DMS153 treated with DMSO at 0.1 percent for 48 hours (cell line): ENCODE measurements around the gene TRAF3.
"Not testable (repeated sequence)": the region's sequence is repeated elsewhere in the genome, so short reads cannot be mapped to it uniquely, and the experiment has no call there.

Experiments
- DNase-seq: peaks from one replicate; lab custom pipeline; 2025; ENCODE audit not compliant: unreplicated experiment; lab: John Stamatoyannopoulos, UW

TRAF3 gene

DNA sequence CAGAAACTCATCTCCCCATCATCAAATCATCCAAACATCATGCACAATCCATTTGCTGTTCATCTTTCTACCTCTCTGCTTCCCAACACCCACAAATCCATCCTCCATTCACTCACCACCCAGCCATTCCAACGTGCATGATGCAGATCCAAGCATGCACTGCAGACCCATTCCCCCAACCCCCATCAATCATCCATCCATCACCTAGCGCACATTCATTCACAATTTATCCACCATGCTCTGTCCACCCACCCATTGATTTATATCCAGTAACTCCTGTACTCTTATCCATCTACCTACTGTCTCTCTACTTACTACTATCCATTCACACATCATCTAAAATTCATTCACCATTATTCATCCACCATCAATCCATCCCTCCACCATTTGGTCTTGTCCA lies 141.2 kb downstream of the TRAF3 start:
- DNase-seq: no peak

DNA sequence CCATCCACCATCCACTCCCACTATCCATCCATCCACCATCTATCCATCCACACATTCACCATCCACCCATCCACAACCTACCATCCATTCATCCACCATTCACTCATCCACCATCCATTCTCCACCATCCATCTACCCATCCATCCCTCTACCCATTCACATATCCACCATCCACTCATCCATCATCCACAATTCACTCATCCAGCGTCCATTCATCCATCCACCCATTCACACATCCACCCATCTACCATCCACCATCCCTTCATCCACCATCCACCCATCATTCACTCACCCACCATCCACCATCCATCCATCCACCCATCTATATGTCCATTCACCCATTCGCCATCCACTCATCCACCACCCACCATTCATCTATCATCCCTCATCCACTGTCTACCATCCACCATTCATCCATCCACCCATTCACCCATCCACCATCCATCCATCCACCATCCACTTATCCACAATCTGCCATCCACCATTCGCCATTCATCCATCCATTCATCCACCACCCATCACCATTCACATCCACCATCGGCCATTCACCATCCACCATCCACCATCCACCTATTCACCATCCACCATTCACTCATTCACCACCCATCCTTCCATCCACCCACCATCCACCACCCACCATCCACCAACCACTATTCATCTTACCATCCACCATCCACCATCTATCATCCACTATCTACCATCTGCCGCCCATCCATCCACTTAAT lies 143.2 kb downstream of the TRAF3 start:
- DNase-seq: no peak

- no peak for DNase-seq
Measured at GRCh38 chr14:102920998-102921304, 143.7 kb downstream of the TRAF3 start.

DNA sequence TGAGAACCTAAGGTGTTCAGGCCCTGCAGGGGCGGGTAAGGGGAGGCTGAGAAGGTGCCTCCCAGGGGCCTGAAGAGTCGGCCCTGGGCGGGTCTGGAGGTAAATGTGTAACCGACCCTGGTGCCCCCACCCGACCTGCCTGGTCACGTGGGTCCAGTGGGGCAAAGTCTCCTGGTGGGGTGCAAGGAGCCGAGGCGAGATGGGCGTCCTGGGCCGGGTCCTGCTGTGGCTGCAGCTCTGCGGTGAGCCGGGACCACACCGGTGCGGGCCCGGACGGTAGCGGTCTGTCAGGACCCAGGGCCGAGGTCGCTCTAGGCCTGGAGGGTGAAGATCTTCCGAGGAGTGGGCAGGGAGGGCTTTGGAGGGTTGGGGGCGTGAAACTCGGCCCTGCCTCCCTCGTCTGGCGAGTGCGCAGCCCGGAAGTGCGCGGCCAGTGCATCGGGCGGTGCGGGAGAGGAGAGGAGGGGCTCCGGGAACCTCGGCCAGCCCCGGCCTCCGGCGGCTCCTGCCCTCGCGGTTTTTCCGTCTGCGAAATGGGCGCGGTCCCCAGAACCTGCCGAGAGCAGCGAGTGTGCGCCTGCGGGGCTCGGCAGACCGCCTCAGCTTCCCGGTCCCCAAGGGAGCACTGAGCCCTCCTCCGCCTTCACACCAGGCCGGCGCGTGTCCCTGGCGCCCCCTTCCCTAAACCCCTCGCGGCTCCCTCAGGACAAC lies 145.4 kb downstream of the TRAF3 start, which contains the start of gene AMN:
TSS of gene AMN (plus strand) at position 174 of the 711 bp plus-strand sequence. CDS start at position 200, 26 bp downstream.
- DNase-seq: no peak

- DNase-seq: no peak
Measured at GRCh38 chr14:102923201-102923924, 146.1 kb downstream of the TRAF3 start.

- no peak for DNase-seq
Measured at GRCh38 chr14:102923925-102924486, 146.8 kb downstream of the TRAF3 start.

DNA sequence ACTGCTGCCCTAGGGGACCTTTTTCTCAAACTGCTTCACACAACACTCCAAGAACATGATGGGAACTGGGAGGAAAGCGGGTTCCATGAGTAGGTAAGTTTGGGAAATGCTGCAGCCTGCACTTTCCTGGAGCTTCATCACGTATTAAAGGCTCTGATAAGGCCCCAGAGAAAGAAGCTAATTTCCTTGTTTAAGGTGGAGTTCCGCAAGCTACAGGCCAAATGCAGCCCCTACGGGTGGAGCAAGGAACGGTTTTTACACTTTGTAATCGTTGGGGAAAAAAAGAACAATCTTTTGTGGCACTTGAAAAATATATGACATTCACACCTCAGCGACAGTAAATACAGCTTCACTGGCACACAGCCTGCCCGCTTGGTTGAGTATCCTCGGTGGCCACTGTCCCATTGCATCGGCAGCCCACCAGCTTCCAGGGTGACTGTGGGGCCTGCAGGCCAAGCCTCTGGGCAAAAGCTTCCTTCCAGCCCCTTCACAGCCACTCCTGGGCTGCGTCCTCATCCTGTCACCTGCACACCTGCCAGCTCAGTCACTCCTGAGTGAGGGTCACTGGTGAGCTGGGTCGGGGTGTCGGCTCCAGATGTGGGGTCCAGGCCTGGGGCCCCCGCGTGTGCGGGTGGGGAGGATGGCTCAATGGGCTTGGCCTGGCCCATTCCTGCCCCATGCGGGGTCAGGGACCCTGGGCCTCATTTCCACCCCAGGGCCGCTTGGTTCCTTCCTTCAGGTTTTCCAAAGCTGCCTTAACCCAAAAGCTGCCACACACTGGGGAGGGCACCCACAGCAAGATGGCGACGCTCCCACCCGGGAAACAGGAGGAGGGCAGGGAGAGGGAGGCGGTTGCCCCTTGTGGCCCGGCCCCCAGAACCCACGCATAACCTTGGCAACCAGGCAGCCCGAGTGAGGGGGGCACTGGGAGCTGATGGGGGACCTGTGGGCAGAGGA lies 147.7 kb downstream of the TRAF3 start:
- no peak for DNase-seq

GRCh38 chr14:102925646-102926045 lies 148.4 kb downstream of the TRAF3 start:
- DNase-seq: no peak

DNA sequence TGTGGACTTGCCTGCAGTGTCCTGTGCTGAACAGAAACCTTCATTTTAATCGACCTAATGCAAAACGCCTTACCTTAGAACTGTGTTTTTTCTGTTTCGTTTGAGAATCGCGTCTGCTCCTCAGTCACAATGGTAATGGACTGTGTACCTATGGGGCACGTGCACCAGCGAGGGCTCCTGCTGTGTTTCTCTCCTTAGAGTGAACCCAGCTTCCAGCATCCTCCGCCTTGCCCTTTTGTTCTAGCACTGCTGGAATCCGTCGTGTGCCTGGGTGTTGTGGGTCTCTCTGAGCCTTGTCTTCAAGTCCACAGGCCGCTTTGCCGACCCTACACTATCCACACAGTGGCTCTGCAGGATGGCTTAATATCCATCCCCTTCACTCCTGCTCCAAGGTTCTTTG lies 148.9 kb downstream of the TRAF3 start:
- DNase-seq: no peak

- DNase-seq: not testable (repeated sequence)
Measured at GRCh38 chr14:102926840-102927239, 149.6 kb downstream of the TRAF3 start.

DNA sequence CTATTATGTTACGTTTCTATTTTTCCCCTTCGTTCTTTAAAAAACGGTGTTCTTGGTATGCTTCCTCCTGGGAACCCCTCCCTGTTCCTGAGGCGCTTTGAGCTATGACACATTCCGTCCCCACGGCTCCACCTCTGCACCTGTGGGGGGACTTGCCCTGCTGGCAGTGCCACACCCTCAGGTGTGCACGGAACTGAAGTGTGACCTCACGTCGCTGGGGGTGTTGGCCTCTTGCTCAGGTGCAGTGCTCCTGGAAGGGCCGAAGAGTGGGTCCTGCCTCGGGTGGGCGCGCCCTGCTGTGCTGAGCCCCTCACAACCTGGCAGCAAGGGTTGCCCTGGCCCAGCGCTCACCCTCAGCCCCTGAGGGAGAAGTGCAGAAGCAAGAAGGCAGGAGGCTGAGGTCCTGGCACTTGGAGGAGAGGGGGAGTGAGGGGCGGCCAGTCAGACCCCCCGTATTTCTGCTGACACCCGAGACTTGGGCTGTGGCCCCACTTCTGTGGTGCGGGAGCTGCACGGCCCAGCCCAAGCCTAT lies 150.2 kb downstream of the TRAF3 start:
- no peak for DNase-seq

GRCh38 chr14:102927878-102928411 lies 150.7 kb downstream of the TRAF3 start:
- no peak for DNase-seq

GRCh38 chr14:102928412-102929240 lies 151.4 kb downstream of the TRAF3 start:
- no peak for DNase-seq

DNA sequence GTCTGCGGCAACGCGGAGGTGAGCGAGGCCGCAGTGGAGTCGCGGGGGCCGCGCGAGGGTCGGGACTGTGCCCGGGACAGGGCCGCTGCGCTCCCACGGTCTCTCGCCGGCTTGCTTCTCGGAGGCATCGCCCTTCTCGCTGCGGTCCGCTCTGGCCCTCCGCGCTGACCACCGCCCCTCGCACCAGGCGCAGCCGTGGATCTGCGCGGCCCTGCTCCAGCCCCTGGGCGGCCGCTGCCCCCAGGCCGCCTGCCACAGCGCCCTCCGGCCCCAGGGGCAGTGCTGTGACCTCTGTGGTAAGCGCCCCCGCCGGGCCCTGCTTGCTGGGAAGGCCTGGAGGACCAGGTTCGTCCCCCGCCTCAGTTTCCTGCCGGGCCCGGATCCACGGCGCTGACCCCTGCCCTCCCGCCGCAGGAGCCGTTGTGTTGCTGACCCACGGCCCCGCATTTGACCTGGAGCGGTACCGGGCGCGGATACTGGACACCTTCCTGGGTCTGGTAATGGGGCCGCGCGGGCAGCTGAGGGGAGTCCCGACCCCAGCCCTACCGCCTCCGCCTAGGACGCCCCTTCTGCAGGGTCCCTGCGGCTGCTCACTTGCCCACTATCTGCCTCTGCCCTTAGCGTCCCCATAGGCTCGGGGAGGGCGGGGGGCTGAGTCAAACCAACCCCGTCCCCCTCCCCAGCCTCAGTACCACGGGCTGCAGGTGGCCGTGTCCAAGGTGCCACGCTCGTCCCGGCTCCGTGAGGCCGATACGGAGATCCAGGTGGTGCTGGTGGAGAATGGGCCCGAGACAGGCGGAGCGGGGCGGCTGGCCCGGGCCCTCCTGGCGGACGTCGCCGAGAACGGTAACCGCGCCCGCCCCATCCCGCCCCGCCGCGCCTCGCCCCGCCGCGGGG lies 152.2 kb downstream of the TRAF3 start:
- no peak for DNase-seq

DNA sequence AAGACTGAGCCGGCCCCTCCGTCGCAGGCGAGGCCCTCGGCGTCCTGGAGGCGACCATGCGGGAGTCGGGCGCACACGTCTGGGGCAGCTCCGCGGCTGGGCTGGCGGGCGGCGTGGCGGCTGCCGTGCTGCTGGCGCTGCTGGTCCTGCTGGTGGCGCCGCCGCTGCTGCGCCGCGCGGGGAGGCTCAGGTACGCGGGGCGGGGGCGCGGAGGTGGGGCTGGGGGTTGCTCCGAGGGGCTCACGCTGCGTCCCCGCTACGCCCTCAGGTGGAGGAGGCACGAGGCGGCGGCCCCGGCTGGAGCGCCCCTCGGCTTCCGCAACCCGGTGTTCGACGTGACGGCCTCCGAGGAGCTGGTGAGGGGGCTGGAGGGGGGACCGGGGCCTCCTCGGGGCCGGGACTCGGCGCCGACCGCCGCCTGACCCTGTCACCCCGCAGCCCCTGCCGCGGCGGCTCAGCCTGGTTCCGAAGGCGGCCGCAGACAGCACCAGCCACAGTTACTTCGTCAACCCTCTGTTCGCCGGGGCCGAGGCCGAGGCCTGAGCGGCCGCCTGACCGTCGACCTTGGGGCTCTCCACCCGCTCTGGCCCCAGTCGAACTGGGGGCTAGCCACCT lies 153.0 kb downstream of the TRAF3 start:
- DNase-seq: no peak

DNA sequence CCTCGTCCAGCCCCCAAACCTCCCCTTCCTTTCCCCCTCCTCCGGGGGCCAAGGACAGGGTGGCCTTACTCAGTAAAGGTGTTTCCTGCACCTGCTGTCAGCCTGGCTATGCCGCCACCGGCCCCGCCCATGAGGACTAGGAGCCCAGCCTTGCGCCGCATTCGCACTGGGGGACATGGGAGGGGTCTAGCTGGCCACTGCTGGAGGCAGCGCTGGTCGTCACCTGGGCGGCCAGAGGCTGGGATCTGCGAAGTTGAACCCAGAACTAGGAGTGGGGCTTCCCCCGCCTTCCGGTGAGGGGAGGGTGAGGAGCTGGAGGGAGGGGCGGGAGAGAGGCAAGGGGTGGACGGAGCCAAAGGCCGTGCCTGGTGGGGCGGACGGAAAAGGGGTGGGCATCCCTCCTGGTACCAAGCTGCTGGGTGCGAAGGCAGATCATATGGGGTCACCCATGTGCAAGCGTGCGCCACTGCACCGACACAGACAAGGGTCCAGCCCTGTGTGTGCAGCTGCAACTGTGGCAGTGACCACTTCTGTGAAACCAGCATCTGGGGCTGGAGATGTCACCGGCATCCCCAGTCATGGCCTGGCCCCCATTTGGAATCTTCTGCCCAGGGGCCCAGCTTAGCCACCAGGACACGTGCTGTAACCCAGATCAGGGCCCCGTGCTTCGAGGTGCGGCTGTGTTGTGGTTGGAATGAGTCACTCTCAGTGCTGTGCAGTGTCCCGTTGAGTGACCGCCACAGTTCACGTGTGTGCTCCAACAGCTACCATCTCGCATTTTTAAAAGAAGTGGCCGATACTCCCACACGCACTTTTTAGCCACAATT lies 153.7 kb downstream of the TRAF3 start:
- no peak for DNase-seq
